GM21367 (cell line): ENCODE data around the gene ANKRD39.
A peak's percentile ranks its signal among the peaks of the same experiment; 100 is the strongest.

Experiments
- ATAC-seq: cut with Tn5 transposase; IDR thresholded peaks from one replicate; pipeline ENCODE4 v1.9.1; 2021; ENCODE audit not compliant: unreplicated experiment

The ANKRD39 gene

GRCh38 chr2:96859099-96859649 lies 1.4 kb upstream of the ANKRD39 start:
- no peak for ATAC-seq

- peak; percentile 23 for ATAC-seq
Measured at GRCh38 chr2:96856776-96857666, 795 bp downstream of the ANKRD39 start.

GRCh38 chr2:96853321-96853720 lies 4.5 kb downstream of the ANKRD39 start:
- ATAC-seq: no peak

GRCh38 chr2:96852667-96853066 lies 5.1 kb downstream of the ANKRD39 start:
- no peak for ATAC-seq

- ATAC-seq: no peak
Measured at GRCh38 chr2:96848264-96848663, 9.6 kb downstream of the ANKRD39 start.

- no peak for ATAC-seq
Measured at GRCh38 chr2:96847586-96847985, 10.2 kb downstream of the ANKRD39 start.

- ATAC-seq: no peak
Measured at GRCh38 chr2:96846825-96847224, 11.0 kb downstream of the ANKRD39 start.

GRCh38 chr2:96844405-96844808 lies 13.4 kb downstream of the ANKRD39 start:
- ATAC-seq: no peak

- no peak for ATAC-seq
Measured at GRCh38 chr2:96843538-96844268, 14.1 kb downstream of the ANKRD39 start, which contains the start of gene ANKRD23. Gene ANKRD23 (minus strand): TSS chr2:96844021. CDS start chr2:96843992, 29 bp downstream.

GRCh38 chr2:96842600-96842999 lies 15.2 kb downstream of the ANKRD39 start:
- no peak for ATAC-seq

GRCh38 chr2:96841701-96842495 lies 15.9 kb downstream of the ANKRD39 start:
- no peak for ATAC-seq

GRCh38 chr2:96839875-96840850 lies 17.7 kb downstream of the ANKRD39 start:
- no peak for ATAC-seq

- ATAC-seq: no peak
Measured at GRCh38 chr2:96839293-96839874, 18.4 kb downstream of the ANKRD39 start.

- no peak for ATAC-seq
Measured at GRCh38 chr2:96838345-96839292, 19.2 kb downstream of the ANKRD39 start.

GRCh38 chr2:96837575-96837974 lies 20.2 kb downstream of the ANKRD39 start:
- no peak for ATAC-seq

- ATAC-seq: no peak
Measured at GRCh38 chr2:96835830-96836229, 22.0 kb downstream of the ANKRD39 start.

- no peak for ATAC-seq
Measured at GRCh38 chr2:96832754-96833507, 24.9 kb downstream of the ANKRD39 start.

- ATAC-seq: no peak
Measured at GRCh38 chr2:96832408-96832753, 25.4 kb downstream of the ANKRD39 start.
